Ishikawa (cell line): ENCODE data around the gene ATP2C2.

Source experiments
- CEBPB ChIP-seq: IDR thresholded peaks from 2 replicates; pipeline ENCODE4 v1.6.1; 2012
- CREB1 ChIP-seq: IDR thresholded peaks from 2 replicates; pipeline ENCODE4 v1.6.1; 2012; ENCODE audit warnings: low read depth
- EGR1 ChIP-seq: IDR thresholded peaks from 2 replicates; pipeline ENCODE4 v1.6.1; 2012
- EP300 ChIP-seq: IDR thresholded peaks from 2 replicates; pipeline ENCODE4 v1.6.1; 2012; ENCODE audit warnings: borderline replicate concordance
- FOXM1 ChIP-seq: IDR thresholded peaks from 2 replicates; pipeline ENCODE4 v1.6.1; 2012; ENCODE audit warnings: low read depth, borderline replicate concordance
- NFIC ChIP-seq: IDR thresholded peaks from 2 replicates; pipeline ENCODE4 v1.6.1; 2012
- RAD21 ChIP-seq: IDR thresholded peaks from 2 replicates; pipeline ENCODE4 v1.6.1; 2012; ENCODE audit warnings: low read depth
- TAF1 ChIP-seq: IDR thresholded peaks from 2 replicates; pipeline ENCODE4 v1.6.1; 2012; ENCODE audit warnings: low read depth, mild to moderate bottlenecking
- TCF12 ChIP-seq: IDR thresholded peaks from 2 replicates; pipeline ENCODE4 v1.6.1; 2012; ENCODE audit warnings: low read depth
- TEAD4 ChIP-seq: IDR thresholded peaks from 2 replicates; pipeline ENCODE4 v1.6.1; 2012
- YY1 ChIP-seq: IDR thresholded peaks from 2 replicates; pipeline ENCODE4 v1.6.1; 2012; ENCODE audit warnings: low read depth
- ZBTB7A ChIP-seq: IDR thresholded peaks from 2 replicates; pipeline ENCODE4 v1.6.1; 2012; ENCODE audit warnings: low read depth
- TF ChIP-seq, protein P1 (sequence below): IDR thresholded peaks from 2 replicates; pipeline ENCODE4 v1.6.1; 2012
- TF ChIP-seq, protein P2 (sequence below): IDR thresholded peaks from 2 replicates; pipeline ENCODE4 v1.6.1; 2012
- TF ChIP-seq, protein P3 (sequence below): IDR thresholded peaks from 2 replicates; pipeline ENCODE4 v1.6.1; 2012; ENCODE audit warnings: low read depth, mild to moderate bottlenecking

Gene ATP2C2

DNA sequence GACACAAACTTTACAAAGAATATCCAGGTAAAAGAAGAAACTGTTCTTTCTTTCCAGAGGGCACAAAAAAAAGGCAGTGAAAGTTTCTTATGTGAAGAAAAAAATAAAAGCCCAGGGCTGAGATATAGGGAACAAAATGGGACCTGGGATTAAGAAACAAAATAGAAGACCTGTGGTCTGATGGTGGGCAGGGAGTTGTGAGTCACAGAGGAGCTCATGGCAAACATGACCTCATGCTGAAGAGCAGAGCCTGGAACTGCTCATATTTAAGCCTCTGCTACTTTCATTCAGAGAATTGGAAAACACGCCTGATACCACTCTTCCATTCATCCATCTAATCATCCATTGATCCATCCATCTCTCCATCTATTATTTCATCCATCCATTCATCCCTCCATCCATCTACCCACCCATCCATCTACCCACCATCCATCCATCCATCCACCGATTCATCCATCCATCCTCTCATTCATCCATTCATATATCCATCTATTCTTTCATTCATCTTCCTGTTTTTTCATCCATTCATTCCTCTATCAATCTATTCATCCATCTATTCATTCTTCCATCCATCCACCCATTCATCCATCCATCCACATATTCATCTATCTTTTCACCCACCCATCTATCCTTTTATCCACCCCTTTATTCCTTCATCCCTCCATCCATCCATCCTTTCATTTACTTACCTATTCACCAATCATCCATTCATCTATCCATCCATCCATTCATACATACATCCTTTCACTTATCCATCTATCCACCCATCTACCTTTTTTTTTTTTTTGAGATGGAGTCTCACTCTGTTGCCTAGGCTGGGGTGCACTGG lies 43.7 kb upstream of the ATP2C2 start:
- no peak for TF ChIP-seq EP300
- TF ChIP-seq CREB1 = no peak
- TF ChIP-seq, protein P1, sequence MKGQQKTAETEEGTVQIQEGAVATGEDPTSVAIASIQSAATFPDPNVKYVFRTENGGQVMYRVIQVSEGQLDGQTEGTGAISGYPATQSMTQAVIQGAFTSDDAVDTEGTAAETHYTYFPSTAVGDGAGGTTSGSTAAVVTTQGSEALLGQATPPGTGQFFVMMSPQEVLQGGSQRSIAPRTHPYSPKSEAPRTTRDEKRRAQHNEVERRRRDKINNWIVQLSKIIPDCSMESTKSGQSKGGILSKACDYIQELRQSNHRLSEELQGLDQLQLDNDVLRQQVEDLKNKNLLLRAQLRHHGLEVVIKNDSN = no peak
- TF ChIP-seq TAF1 = no peak
- no peak for TF ChIP-seq ZBTB7A
- no peak for TF ChIP-seq FOXM1

DNA sequence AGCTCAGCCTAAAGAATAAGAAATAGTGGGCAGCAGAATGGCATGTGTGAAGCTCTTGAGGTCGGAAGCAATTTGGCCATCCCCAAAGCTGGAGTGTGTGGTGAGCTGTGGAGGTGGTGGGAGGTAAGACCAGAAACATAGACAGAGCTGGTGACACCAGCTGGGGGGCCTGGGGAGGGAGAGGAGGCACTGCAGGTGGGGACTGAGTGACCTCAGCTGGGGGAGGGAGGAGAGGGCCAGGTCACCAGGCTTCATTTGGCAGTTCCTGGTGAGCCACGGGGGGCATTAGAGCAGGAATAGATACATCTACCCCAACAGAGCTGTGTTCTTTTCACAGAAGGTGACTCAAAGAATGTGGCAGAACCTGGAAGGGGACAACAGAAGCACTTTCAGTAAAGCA lies 41.8 kb upstream of the ATP2C2 start:
- TF ChIP-seq EGR1 = no peak
- TF ChIP-seq, protein P2, sequence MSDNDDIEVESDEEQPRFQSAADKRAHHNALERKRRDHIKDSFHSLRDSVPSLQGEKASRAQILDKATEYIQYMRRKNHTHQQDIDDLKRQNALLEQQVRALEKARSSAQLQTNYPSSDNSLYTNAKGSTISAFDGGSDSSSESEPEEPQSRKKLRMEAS = no peak
- no peak for TF ChIP-seq YY1
- TF ChIP-seq, protein P1 = no peak
- no peak for TF ChIP-seq ZBTB7A
- TF ChIP-seq FOXM1 = no peak
- TF ChIP-seq NFIC = no peak
- no peak for TF ChIP-seq TCF12
- TF ChIP-seq EP300 = no peak
- TF ChIP-seq, protein P3, sequence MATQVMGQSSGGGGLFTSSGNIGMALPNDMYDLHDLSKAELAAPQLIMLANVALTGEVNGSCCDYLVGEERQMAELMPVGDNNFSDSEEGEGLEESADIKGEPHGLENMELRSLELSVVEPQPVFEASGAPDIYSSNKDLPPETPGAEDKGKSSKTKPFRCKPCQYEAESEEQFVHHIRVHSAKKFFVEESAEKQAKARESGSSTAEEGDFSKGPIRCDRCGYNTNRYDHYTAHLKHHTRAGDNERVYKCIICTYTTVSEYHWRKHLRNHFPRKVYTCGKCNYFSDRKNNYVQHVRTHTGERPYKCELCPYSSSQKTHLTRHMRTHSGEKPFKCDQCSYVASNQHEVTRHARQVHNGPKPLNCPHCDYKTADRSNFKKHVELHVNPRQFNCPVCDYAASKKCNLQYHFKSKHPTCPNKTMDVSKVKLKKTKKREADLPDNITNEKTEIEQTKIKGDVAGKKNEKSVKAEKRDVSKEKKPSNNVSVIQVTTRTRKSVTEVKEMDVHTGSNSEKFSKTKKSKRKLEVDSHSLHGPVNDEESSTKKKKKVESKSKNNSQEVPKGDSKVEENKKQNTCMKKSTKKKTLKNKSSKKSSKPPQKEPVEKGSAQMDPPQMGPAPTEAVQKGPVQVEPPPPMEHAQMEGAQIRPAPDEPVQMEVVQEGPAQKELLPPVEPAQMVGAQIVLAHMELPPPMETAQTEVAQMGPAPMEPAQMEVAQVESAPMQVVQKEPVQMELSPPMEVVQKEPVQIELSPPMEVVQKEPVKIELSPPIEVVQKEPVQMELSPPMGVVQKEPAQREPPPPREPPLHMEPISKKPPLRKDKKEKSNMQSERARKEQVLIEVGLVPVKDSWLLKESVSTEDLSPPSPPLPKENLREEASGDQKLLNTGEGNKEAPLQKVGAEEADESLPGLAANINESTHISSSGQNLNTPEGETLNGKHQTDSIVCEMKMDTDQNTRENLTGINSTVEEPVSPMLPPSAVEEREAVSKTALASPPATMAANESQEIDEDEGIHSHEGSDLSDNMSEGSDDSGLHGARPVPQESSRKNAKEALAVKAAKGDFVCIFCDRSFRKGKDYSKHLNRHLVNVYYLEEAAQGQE = no peak
- TF ChIP-seq RAD21 = no peak
- no peak for TF ChIP-seq TEAD4
- no peak for TF ChIP-seq CEBPB
- no peak for TF ChIP-seq CREB1
- no peak for TF ChIP-seq TAF1

DNA sequence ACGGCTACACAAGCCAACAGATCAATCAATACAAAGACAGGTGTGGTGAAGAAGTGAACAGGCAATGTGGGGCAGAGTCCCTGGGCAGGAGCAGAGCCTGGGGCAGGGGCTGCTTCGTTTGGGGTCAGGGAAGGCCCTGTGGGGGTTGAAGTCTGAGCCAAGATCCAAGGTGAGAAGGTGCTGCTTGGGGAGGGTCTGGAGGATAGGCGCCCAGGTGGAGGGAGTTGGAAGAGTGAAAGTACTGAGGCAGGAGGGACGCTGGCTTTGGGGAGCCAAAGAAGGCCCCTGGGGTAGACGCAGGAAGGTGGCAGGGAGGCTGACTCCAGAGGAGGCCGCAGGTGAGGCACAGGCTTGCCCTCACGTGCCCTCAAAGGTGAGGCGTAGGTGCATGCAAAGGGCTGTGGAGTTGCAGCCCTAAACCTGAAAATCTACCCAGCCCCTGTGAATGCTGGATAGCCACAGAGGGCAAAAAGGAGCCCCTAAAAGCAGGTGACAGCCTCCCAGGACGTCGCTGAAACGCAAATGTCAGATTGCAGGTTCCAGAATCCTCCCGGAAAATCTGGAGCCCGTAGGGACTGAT lies 40.3 kb upstream of the ATP2C2 start:
- TF ChIP-seq RAD21 (no peak), EGR1 (no peak), TAF1 (no peak), YY1 (no peak)

DNA sequence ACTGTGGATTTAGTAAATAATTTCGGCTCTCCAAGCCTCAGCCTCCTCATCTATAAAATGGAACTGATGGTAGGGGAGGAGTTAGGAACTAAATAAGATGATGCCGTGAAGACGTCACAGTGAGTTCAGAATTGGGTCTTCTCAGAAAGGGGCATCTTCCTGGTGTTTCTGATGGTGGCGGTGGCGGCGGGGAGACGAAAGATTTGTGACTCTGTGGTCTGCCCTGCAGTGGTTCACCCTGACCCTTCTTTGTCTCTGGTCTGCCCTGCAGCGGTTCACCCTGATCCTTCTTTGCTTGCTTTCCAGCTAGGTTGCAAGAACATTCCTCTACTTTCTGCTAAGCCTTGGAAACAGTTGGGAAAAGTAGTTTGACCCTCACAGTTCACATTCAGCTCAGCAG lies 39.3 kb upstream of the ATP2C2 start:
- TF ChIP-seq CREB1 (no peak), ZBTB7A (no peak), CEBPB (no peak), EP300 (no peak), NFIC (no peak), TAF1 (no peak), TEAD4 (no peak), EGR1 (no peak), RAD21 (no peak), TCF12 (no peak), FOXM1 (no peak), YY1 (no peak)
- TF ChIP-seq, protein P1 = no peak
- TF ChIP-seq, protein P3 = no peak
- TF ChIP-seq, protein P2 = no peak

DNA sequence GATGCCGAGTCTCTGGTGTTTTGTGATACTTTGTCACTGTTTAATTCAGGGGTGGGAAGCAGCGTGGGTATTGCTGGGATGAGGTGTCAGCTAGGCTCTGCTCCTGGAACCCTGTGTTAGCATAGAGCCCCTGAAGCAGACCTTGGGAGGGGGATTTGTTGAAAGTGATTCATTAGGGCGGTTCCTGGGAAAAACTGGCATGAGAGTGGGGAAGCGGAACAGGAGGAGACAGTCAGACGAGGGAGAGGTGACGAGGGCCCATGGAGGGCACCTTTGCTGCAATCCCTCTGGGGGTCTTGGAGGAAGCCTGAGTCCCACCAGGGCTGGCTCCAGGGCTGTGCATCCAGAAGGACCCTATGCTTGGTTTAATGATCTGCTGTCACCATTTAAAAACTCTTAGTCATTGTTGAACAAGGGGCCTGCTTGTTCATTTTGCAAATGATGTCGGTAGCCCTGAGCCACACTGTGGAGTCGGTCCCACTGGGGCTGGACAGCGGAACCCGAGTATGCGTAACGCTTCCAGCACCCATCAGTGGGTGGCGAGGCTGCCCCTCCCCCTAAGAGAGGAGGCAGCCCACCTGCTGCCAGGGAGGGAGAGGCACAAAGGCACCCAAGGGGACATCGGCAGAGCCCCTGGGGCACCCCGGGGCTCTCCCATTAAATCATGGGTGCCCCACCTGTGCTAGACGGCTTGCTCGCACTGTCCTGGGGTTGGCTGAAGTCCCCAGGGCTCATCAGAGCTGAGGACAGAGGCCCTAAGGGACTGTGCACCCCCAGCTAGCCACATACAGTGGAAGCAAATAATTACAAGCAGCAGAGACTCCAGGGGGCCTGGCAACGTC lies 38.3 kb upstream of the ATP2C2 start:
- no peak for TF ChIP-seq EP300
- TF ChIP-seq, protein P3 = no peak
- TF ChIP-seq, protein P1 = no peak
- no peak for TF ChIP-seq CREB1
